Neural progenitor cell (in vitro differentiated cells): Measurements from ENCODE around the gene CUBN. TPM values are rescaled to one million over a fixed set of nuclear protein-coding genes. Genes with fewer than 3 reads are reported as not detected.

Source experiments
- DNase-seq: peaks from one replicate; pipeline ENCODE4 v3.0.0-alpha.2; 2016; ENCODE audit warnings: low spot score
- H2AFZ ChIP-seq: fragments of 200-600 bp; sonication (generic); replicated peaks from 2 replicates; pipeline ENCODE4 v1.6.1; 2016; ENCODE audit warnings: antibody characterized with exemption
- H3F3A ChIP-seq: fragments of 200-600 bp; sonication (generic); 2 replicates; pipeline ENCODE4 v1.6.1; 2016; ENCODE audit warnings: antibody characterized with exemption, low read depth
- H3K27ac ChIP-seq: fragments of 200-600 bp; sonication (generic); 2 replicates; pipeline ENCODE4 v1.5.1; 2016; ENCODE audit warnings: mild to moderate bottlenecking
- H3K27me3 ChIP-seq: fragments of 200-600 bp; sonication (generic); 2 replicates; pipeline ENCODE4 v1.6.1; 2016; ENCODE audit warnings: mild to moderate bottlenecking, moderate library complexity
- H3K36me3 ChIP-seq: fragments of 200-600 bp; sonication (generic); 2 replicates; pipeline ENCODE4 v1.5.1; 2016
- H3K4me1 ChIP-seq: fragments of 200-600 bp; sonication (generic); 2 replicates; pipeline ENCODE4 v1.6.1; 2016; ENCODE audit warnings: mixed run types
- H3K4me2 ChIP-seq: fragments of 200-600 bp; sonication (generic); 2 replicates; pipeline ENCODE4 v1.6.1; 2016
- H3K4me3 ChIP-seq: fragments of 200-600 bp; sonication (generic); 2 replicates; pipeline ENCODE4 v1.5.1; 2016
- H3K79me2 ChIP-seq: fragments of 200-600 bp; sonication (generic); 2 replicates; pipeline ENCODE4 v1.6.1; 2016; ENCODE audit warnings: low read depth
- H3K9ac ChIP-seq: fragments of 200-600 bp; sonication (generic); 2 replicates; pipeline ENCODE4 v1.6.1; 2016
- H3K9me3 ChIP-seq: fragments of 200-600 bp; sonication (generic); 2 replicates; pipeline ENCODE4 v1.5.1; 2016; ENCODE audit warnings: low read depth
- H4K20me1 ChIP-seq: fragments of 200-600 bp; sonication (generic); 2 replicates; pipeline ENCODE4 v1.6.1; 2016; ENCODE audit warnings: low read depth
- H3K27ac Mint-ChIP-seq: 3 replicates; pipeline ENCODE4 v1.8.0; 2021; ENCODE audit warnings: mixed read lengths
- H3K27me3 Mint-ChIP-seq: 2 replicates; pipeline ENCODE4 v1.8.0; 2022; ENCODE audit warnings: low read depth, mild to moderate bottlenecking, inconsistent platforms, moderate library complexity, mixed read lengths; ENCODE audit not compliant: insufficient read depth
- H3K36me3 Mint-ChIP-seq: 3 replicates; pipeline ENCODE4 v1.8.0; 2021; ENCODE audit warnings: mixed read lengths
- H3K4me1 Mint-ChIP-seq: 3 replicates; pipeline ENCODE4 v1.8.0; 2021; ENCODE audit warnings: mixed read lengths
- H3K4me3 Mint-ChIP-seq: 3 replicates; pipeline ENCODE4 v1.8.0; 2021; ENCODE audit warnings: mild to moderate bottlenecking, moderate library complexity, mixed read lengths
- H3K9me3 Mint-ChIP-seq: 3 replicates; pipeline ENCODE4 v1.8.0; 2020; ENCODE audit warnings: mixed read lengths
- CTCF ChIP-seq: fragments of 200-600 bp; sonication (generic); IDR thresholded peaks from 2 replicates; pipeline ENCODE4 v1.5.1; 2017; ENCODE audit warnings: antibody characterized with exemption, mild to moderate bottlenecking
- EZH2 ChIP-seq: fragments of 200-600 bp; sonication (generic); IDR thresholded peaks from 2 replicates; pipeline ENCODE4 v1.6.1; 2017; ENCODE audit warnings: antibody characterized with exemption, mild to moderate bottlenecking, moderate library complexity
- EZH2phosphoT487 ChIP-seq: fragments of 200-600 bp; sonication (generic); IDR thresholded peaks from 2 replicates; pipeline ENCODE4 v1.6.1; 2017; ENCODE audit warnings: antibody characterized with exemption
- total RNA-seq: library from RNA; depleted of rRNA; stranded (reverse); fragments of >200 nt; gene quantifications from 2 replicates; pipeline ENCODE4 v1.2.3, GENCODE V29; 2015; ENCODE audit warnings: low replicate concordance

The CUBN gene
- total RNA-seq, 1 donor from 2014 or later = 2.2 TPM

- Histone ChIP-seq H3F3A (no peaks in the 10 kb centered on the region), H4K20me1 (no peaks in the 10 kb centered on the region), H3K36me3 (no peaks in the 10 kb centered on the region), H3K27ac (no peak overlapping the region), H2AFZ (no peak overlapping the region), H3K9ac (no peak overlapping the region), H3K4me2 (no peak overlapping the region), H3K9me3 (no peaks in the 10 kb centered on the region), H3K4me3 (no peak overlapping the region), H3K4me1 (no peaks in the 10 kb centered on the region), H3K79me2 (no peaks in the 10 kb centered on the region), H3K27me3 (no peaks in the 10 kb centered on the region)
- Mint-ChIP-seq H3K9me3 (peaks cover 23% of the 10 kb centered on the region), H3K4me3 (no peak overlapping the region), H3K27ac (peak overlapping the region; percentile 98), H3K4me1 (peaks cover 60% of the 10 kb centered on the region), H3K36me3 (peaks cover 18% of the 10 kb centered on the region), H3K27me3 (peaks cover 9% of the 10 kb centered on the region)
- no peak for TF ChIP-seq EZH2
- TF ChIP-seq EZH2phosphoT487 = no peak
- no peak for TF ChIP-seq CTCF
- no peak for DNase-seq
These were observed 128.3 kb downstream of the CUBN start for GRCh38 chr10:17001297-17001744.

GRCh38 chr10:16999665-17000451 lies 129.8 kb downstream of the CUBN start:
- Histone ChIP-seq H3K4me3 (no peak overlapping the region), H3K4me2 (no peak overlapping the region), H3K79me2 (no peaks in the 10 kb centered on the region), H3K27me3 (no peaks in the 10 kb centered on the region), H3F3A (no peaks in the 10 kb centered on the region), H3K27ac (no peak overlapping the region), H3K9me3 (no peaks in the 10 kb centered on the region), H3K4me1 (no peaks in the 10 kb centered on the region), H2AFZ (no peak overlapping the region), H3K36me3 (no peaks in the 10 kb centered on the region), H3K9ac (no peak overlapping the region), H4K20me1 (no peaks in the 10 kb centered on the region)
- TF ChIP-seq EZH2phosphoT487 = no peak
- TF ChIP-seq CTCF = no peak
- no peak for TF ChIP-seq EZH2
- peaks cover 14% of the 10 kb centered on the region for H3K9me3 Mint-ChIP-seq
- no peak overlapping the region for H3K4me3 Mint-ChIP-seq
- peaks cover 15% of the 10 kb centered on the region for H3K36me3 Mint-ChIP-seq
- no peak for DNase-seq
- peak overlapping the region; percentile 42 for H3K27ac Mint-ChIP-seq
- H3K27me3 Mint-ChIP-seq = peaks cover 2% of the 10 kb centered on the region
- peaks cover 56% of the 10 kb centered on the region for H3K4me1 Mint-ChIP-seq

GRCh38 chr10:16996530-16996964 lies 133.1 kb downstream of the CUBN start:
- H3K9me3 ChIP-seq = no peaks in the 10 kb centered on the region
- no peak for DNase-seq
- Mint-ChIP-seq H3K36me3 (peaks cover 17% of the 10 kb centered on the region), H3K27me3 (no peaks in the 10 kb centered on the region), H3K9me3 (peaks cover 11% of the 10 kb centered on the region), H3K27ac (peak overlapping the region; percentile 89), H3K4me3 (no peak overlapping the region), H3K4me1 (peaks cover 36% of the 10 kb centered on the region)
- no peak overlapping the region for H3K9ac ChIP-seq
- no peak for TF ChIP-seq EZH2
- no peak for TF ChIP-seq CTCF
- TF ChIP-seq EZH2phosphoT487 = no peak
- H3K27ac ChIP-seq = no peak overlapping the region
- no peaks in the 10 kb centered on the region for H4K20me1 ChIP-seq
- no peak overlapping the region for H2AFZ ChIP-seq
- no peaks in the 10 kb centered on the region for H3K79me2 ChIP-seq
- no peak overlapping the region for H3K4me2 ChIP-seq
- no peaks in the 10 kb centered on the region for H3K36me3 ChIP-seq
- H3K4me3 ChIP-seq = no peak overlapping the region
- no peaks in the 10 kb centered on the region for H3K27me3 ChIP-seq
- H3K4me1 ChIP-seq = no peaks in the 10 kb centered on the region
- no peaks in the 10 kb centered on the region for H3F3A ChIP-seq
